ENCODE data around the gene OGG1. TPM values are rescaled to one million over a fixed set of nuclear protein-coding genes. Genes with fewer than 3 reads are reported as not detected.
A peak's percentile ranks its signal among the peaks of the same experiment; 100 is the strongest.

OGG1 gene
- total and polyA plus RNA-seq, 10 of the 15 experiments (the other 5 are each of a cell fraction or from before 2014, with no cell fraction given), result 4.8 to 38.8 (median 27.2) TPM

GRCh38 chr3:9715764-9716437 lies 33.9 kb upstream of the OGG1 start:
- ATAC-seq, result peak; percentile 62
- Histone ChIP-seq H3K4me3 (no peak overlapping the region), H3K9ac (ENCODE audit: control insufficient read depth, insufficient read depth, low read length) (no peak overlapping the region), H3K4me1 (ENCODE audit: control insufficient read depth, insufficient read depth, low read length) (no peaks in the 10 kb centered on the region), H3K79me2 (ENCODE audit: control insufficient read depth, insufficient read depth, low read length) (no peaks in the 10 kb centered on the region), H3K4me2 (ENCODE audit: control insufficient read depth, insufficient read depth) (no peak overlapping the region), H2AFZ (ENCODE audit: control insufficient read depth, low read depth, low read length) (no peak overlapping the region), H3K36me3 (ENCODE audit: control insufficient read depth in 2 of 2, insufficient read depth in 2 of 2, low read length in 1 of 2) (no peaks in the 10 kb centered on the region), H3K9me3 (replicated peaks; ENCODE audit: control insufficient read depth, insufficient read depth, low read length) (no peaks in the 10 kb centered on the region), H3K27me3 (replicated peaks in 1 of 2; ENCODE audit: control insufficient read depth in 2 of 2, insufficient read depth in 2 of 2, low read length in 1 of 2) (peaks cover 0 to 4% of the 10 kb centered on the region in 2 experiments; a peak in 3 of 4 replicates), H3K27ac (ENCODE audit: control insufficient read depth, insufficient read depth) (no peak overlapping the region), H4K20me1 (ENCODE audit: control insufficient read depth, insufficient read depth) (no peaks in the 10 kb centered on the region)
- ChIA-PET POLR2A (interaction anchor here (0.5 kb wide), 1 partner anchor 53 kb away, joined by 4 read pairs; no protein-coding TSS in a partner anchor), RAD21 (ENCODE audit: unreplicated experiment) (no interaction called here), SMC1A (ENCODE audit: uncharacterized antibody, unreplicated experiment) (interaction anchor here (0.7 kb wide), 1 partner anchor 858 kb away, joined by 3 read pairs; no protein-coding TSS in a partner anchor), CTCF (interaction anchor here (0.5 to 1.1 kb wide), 2 partner anchors 211 to 991 kb away, joined by 3 read pairs; no protein-coding TSS in a partner anchor)
- WGBS (ENCODE audit: insufficient coverage, insufficient replicate concordance, low lambda C conversion rate, missing lambda C conversion rate), result 28% methylated on average over 6 of the region's 6 CpGs
- no peak for FAIRE-seq
- BruUV-seq (replicated peaks), result no TSS peak
- intact Hi-C loops (cut with micrococcal nuclease; ENCODE audit: unreplicated experiment), result no loop called here
- in situ Hi-C loops (cut with MboI), result no loop called here
- DNase-seq (ENCODE audit: low read depth, low spot score), result no peak
- TF ChIP-seq IKZF2 (IDR thresholded peaks at IDR 0.05), result no peak
- no peak for TF ChIP-seq E2F4 (IDR thresholded peaks at IDR 0.05; ENCODE audit: low read depth, low read length)
- TF ChIP-seq ETV6 (conservative IDR thresholded peaks at IDR 0.05 in 1 of 2, IDR thresholded peaks at IDR 0.05 in 1 of 2; ENCODE audit: borderline replicate concordance in 1 of 2, low read depth in 1 of 2), result no peak
- TF ChIP-seq GATAD2B (conservative IDR thresholded peaks at IDR 0.05; ENCODE audit: low read depth), result no peak
- TF ChIP-seq BCLAF1 (IDR thresholded peaks at IDR 0.05), result no peak
- peak; percentile 26 to 51 (median 30); a peak in 4 of 6 replicates for TF ChIP-seq CTCF (IDR thresholded peaks at IDR 0.05 in 2 of 3, conservative IDR thresholded peaks at IDR 0.05 in 1 of 3; ENCODE audit: control insufficient read depth in 2 of 3, extremely low read depth in 1 of 3, insufficient read depth in 1 of 3, low read depth in 3 of 3, low read length in 3 of 3)
- peak; percentile 22 for TF ChIP-seq USF1 (IDR thresholded peaks at IDR 0.05; ENCODE audit: borderline replicate concordance, extremely low read length, insufficient read depth, low read depth, low read length)
- no peak for TF ChIP-seq SREBF2 (IDR thresholded peaks at IDR 0.05; ENCODE audit: low read length)
- TF ChIP-seq PAX8 (IDR thresholded peaks at IDR 0.05), result no peak
- no peak for TF ChIP-seq CHD2 (IDR thresholded peaks at IDR 0.05; ENCODE audit: borderline replicate concordance, low read depth, low read length)
- TF ChIP-seq TARDBP (IDR thresholded peaks at IDR 0.05; ENCODE audit: borderline replicate concordance), result no peak
- TF ChIP-seq CBX5 (IDR thresholded peaks at IDR 0.05; ENCODE audit: low read depth), result no peak
- TF ChIP-seq BHLHE40 (IDR thresholded peaks at IDR 0.05; ENCODE audit: borderline replicate concordance in 1 of 2, low read depth in 2 of 2, low read length in 1 of 2), result peak in 1 of 2 experiments; percentile 45; a peak in 1 of 4 replicates
- TF ChIP-seq EP300 (IDR thresholded peaks at IDR 0.05; ENCODE audit: borderline replicate concordance in 1 of 2, control insufficient read depth in 1 of 2, low read depth in 2 of 2, low read length in 2 of 2), result no peak
- TF ChIP-seq POU2F2 (IDR thresholded peaks at IDR 0.05; ENCODE audit: borderline replicate concordance, low read depth, low read length), result no peak

Data from GM12878 (cell line).